ENCODE measurements around the gene PTCD3. TPM values are rescaled to one million over a fixed set of nuclear protein-coding genes. Genes with fewer than 3 reads are reported as not detected.

The PTCD3 gene
- polyA plus RNA-seq, 4 donors, result 105 to 147 (median 134) TPM

DNA sequence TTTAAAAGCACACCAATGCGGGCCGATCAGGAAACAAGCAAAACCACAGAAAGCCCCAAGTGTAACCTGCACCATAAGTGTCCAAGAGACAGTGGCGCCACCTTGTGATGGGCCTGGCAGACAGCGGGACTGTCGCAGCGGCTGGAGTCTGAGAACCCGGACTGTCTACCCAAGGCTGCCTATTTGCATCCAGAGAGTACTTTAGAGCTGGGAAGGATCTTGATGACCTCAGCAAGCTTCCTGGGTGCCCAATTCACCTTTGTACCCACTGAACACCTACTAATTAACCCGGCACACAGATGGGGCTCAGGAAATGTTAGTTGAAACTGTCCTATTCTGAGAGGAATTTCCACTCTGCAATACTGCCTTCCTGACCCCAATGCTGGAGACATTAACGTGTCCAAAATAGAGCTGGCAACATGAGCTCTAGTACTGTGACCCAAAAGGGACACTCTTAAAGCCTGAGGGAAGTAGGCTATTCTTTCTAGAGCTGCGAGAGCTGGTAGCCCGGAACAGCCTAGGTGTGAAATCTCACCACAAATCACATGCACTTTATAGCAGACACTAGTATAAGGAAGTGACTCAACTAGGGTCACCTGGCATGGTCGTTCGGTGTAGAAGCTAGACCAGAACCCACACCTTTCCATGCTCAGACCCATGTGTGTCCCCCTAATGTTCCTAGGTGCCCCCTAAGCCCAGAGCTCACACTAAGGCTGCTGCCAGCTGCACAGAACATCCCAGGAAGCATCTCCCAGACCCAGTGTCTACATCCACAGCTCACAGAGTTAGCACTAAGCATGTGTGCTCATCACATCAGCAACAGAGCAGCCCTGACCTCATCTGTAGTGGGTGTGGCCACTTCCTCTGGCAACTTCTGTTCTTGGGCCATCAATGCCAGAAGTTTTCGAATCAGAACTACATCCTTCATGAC is 25.8 kb upstream of the PTCD3 start:
- peak in 2 of 4 donors; percentile 29 to 48 for DNase-seq (ENCODE audit: low read depth in 4 of 4, low spot score in 3 of 4)

DNA sequence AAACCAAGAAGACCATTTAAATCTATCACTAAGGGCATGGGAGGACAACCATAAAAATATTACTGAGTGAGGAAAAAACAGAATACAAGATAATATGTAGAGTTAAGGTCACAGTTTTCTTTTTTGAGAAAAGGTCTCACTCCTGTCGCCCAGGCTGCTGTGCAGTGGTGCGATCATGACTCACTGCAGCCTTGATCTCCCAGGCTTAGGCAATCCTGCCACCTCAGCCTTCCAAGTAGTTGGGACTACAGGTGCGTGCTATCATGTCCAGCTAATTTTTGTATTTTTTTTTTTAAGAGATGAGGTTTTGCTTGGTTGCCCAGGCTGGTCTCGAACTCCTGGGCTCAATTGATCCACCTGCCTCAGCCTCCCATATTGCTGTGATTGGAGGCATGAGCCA is 24.3 kb upstream of the PTCD3 start:
- no peak for DNase-seq (ENCODE audit: low read depth in 4 of 4, low spot score in 3 of 4)

DNA sequence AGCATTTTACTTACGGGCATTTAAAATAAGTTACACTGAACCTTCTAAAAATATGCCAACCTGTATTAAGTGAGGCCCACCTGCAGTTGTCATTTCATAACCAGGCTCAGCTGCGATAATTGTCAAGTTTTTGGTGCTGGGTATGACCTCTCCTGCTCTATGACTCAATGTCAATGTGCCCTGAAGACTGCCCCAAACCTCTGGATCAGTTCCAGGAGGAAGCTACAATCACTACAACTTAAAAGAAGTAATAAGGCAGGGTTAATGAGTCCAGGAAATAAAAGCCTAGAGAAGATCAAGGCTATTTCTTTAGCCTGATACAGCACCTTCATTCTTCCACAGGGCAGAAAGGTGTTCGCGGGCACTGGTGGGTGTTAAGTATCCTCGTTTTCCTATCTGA is 23.3 kb upstream of the PTCD3 start:
- no peak for DNase-seq (ENCODE audit: low read depth in 4 of 4, low spot score in 3 of 4)

DNA sequence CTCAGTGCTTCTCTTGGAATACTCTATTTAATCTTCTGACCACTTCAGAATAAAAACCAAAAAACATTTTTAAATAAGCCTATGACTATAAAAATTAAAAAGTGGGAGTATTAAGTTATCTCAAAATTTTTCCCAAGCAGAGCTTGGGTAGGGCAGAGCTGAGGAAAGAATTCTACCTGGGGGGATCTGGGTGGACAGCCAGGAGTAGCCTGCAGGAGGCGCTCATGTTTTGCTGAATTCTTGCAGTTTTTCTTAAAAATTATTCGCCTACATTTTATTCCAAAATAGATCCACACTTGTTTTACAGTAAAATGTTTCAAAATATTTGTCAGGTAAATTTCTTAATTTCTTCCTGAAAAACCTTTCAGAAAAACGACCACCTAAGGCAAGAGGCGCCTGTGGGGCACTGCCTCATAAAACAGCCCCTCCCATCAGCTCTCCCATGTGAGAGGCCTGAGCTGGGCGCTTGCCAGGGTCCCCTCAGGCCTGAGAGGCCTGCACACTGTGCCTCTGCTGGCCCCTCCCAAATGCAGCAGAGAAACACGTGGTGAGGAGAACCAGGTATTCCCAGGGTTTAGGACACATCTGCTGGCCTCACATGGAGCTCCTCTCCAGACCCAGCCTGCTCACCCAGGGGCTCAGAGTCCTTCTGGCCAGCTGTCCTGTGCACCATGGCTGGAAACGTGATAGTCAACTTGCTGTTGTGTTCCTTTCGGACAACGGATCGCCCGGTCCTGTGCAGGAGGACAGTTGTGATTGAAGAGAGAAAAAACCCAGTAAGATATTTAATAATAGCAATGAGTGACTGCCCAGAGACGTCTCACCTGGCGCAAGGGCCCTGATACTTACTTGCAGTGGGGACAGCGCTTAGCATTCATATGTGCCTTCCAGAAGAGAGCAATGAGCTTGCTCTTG is 17.8 kb upstream of the PTCD3 start:
- DNase-seq (ENCODE audit: low read depth in 4 of 4, low spot score in 3 of 4), result no peak

DNA sequence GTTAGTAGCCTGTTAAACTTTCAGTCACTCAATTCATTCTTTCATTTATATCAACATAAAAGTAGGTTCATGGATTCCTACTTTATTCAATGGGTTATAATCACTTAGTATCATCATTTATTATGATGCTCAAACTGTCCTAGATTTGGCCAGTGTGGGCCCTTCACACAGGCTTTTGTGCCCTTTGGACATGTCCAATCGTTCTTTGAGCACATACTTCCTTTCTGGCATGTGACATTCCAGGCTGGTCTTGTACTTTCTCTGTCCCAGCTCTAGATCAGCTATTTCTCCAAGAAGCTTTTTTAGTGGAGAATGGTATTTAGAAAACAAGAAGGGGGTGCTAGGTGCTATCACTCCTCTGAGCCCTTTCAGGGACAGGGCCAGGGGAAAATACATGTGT is 11.8 kb upstream of the PTCD3 start:
- no peak for DNase-seq (ENCODE audit: low read depth in 4 of 4, low spot score in 3 of 4)

DNA sequence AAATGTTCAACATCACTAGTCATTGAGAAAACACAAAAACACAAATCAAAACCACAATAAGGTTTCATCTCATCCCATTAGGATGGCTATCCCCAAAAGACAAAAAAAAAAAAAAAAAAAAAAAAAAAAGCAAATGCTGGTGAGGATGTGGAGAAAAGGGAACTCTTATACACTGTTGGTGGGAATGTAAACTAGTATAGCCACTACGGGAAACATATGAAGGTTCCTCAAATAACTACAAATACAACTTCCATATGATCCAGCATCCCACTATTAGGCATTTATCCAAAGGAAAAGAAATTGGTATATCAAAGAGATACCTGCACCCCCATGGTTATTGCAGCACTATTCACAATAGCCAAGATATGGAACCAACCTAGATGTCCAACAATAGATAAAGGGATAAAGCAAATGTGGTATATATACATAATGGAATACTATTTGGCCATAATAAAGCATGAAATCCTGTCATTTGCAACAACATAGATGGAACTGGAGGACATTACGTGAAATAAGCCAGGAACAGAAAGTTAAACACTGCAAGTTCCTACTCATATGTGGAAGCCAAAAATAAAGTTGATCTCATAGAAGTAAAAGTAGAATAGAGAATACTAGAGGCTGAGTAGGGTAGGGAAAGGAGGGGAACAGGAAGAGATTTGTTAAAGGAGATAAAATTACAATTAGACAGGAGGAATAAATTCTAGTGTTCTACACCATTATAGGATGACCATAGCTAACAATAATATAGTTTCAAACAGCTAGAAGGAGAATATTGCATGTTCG is 8.7 kb upstream of the PTCD3 start:
- DNase-seq (ENCODE audit: low read depth in 4 of 4, low spot score in 3 of 4), result no peak

DNA sequence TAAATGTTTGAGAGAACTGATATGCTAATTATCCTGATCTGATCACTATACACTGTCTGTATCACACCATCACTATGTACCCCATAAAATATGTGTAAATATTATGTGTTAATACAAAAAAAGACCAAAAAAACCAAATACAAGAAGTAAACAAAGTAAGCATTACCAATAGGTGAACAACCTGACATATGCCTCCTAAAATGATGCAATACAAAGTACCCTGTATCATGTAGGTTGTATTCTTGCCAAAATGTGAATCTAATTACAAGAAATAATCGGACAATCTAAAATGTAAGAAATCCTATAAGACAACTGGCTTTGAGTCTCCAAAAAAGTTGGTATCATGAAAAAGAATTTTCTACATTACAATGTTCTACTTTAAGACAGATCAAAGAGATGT is 8.1 kb upstream of the PTCD3 start:
- no peak for DNase-seq (ENCODE audit: low read depth in 4 of 4, low spot score in 3 of 4)

DNA sequence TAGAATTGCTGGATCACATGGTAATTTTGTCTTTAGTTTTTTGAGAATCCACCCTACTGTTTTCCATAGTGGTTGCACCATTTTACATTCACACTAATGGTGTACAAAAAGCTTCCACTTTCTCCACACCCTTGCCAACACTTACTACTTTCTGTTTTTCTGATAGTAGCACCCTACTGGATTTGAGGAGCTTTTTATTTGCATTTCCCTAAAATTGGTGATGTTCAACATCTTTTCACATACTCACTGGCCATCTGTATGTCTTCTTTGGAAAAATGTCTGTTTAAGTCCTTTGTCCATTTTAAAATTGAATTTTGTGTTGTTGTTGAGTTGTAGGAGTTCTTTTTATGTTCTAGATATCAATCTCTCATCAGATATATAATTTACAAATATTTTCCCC is 3.9 kb upstream of the PTCD3 start:
- no peak for DNase-seq (ENCODE audit: low read depth in 4 of 4, low spot score in 3 of 4)

DNA sequence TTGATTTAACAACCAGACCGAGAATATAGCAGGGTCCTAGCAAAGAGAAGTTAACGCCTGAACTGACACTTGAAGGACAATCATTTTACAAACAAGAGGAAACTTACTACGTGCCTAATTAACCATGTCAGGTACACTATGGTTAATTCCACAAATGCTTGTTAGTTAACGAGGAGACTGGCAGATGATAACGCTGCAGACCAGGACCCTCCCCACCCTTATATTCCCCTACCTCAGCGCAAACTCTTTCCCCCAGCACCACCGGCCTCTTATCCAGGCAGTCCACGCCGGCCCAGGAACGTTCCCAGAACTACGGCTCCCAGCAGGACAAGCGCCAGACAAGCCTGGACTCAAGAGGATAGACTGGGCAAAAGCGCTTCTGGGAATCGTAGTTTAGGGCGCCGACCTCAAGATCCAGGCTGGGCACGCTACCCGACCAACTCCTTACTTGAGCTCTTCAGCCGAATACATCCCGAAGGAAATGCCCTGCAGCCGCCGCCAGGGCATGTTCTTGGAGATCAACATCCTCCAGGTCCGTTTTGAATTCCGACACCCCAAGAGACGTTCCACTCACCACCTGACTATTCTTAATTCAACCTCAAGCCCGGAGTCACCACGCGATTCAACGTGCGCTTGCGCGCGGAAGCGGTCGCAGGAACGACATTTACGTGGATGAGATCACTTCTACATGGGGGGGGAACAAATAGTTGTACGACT is 625 bp upstream of the PTCD3 start, which contains the start of gene POLR1A:
TSS of gene POLR1A (minus strand) at position 635 of the 717 bp plus-strand sequence. CDS start at position 525, 110 bp downstream.
- peak; percentile 87 to 90 (median 88) for DNase-seq (ENCODE audit: low read depth in 4 of 4, low spot score in 3 of 4)

DNA sequence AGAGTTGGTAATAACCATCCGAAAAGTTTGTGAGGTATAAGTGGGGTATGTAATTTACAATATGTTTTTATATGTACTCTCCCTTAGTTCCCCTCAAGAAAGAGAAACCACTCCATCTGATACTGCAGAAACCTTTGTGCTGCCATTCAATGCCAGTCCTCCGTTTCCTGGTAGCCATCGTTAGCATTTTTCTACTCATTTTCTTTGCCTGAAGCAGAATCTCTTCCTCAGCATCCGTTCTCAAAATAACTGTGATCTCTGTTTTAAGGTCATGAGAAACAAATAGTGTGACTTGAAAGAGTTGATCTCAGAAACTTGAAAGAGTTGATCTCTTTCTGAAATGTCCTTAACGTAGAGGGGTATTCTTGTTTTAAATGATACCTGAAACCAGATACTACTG is 996 bp downstream of the PTCD3 start:
- DNase-seq (ENCODE audit: low read depth in 4 of 4, low spot score in 3 of 4), result no peak

DNA sequence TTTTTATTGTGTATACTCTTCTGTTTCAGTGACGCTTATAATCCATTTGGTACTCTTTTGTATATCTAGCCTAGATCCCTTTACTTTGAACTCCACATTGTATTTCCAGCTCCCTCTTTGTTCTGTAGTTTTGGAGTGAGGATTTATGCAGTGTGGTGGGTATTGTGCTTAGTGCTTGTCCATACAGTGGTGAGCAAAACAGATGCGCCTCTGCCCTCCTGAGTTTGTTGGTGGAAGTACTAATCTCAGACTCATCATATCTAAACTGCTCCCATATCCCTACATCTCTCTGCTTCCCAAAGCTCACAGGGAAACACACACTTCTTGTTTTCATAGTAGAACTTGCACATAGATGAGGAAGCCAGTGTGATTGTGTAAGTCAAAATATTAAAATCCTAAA is 12.1 kb downstream of the PTCD3 start:
- DNase-seq (ENCODE audit: low read depth in 4 of 4, low spot score in 3 of 4), result no peak

DNA sequence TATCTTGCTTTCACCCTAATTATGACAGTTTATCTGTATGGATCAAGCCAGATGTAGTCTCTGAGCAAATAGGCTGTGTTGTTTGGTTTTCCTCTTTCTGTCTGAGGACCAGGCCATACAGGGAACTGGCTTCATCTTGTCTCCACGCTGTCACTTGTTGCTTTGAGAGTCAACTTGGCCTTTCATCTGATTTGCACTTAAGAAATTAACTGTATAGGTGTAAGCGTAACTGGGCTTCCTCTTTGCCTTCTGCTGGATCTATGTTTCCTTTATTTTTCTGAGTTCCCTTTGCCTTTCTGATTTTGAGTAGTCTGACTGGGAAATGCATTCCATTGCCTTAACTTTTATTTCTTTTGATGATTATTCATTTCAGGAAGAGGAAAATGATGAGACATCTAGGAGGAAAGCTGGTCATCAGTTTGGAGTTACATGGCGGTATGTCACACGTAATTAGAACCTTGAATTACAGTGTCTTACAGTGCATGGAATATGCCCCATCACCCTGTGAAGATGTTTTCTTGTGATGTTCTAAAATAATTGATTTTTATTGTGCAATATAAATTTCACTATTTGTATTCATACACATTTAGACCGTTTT is 17.4 kb downstream of the PTCD3 start:
- no peak for DNase-seq (ENCODE audit: low read depth in 4 of 4, low spot score in 3 of 4)

DNA sequence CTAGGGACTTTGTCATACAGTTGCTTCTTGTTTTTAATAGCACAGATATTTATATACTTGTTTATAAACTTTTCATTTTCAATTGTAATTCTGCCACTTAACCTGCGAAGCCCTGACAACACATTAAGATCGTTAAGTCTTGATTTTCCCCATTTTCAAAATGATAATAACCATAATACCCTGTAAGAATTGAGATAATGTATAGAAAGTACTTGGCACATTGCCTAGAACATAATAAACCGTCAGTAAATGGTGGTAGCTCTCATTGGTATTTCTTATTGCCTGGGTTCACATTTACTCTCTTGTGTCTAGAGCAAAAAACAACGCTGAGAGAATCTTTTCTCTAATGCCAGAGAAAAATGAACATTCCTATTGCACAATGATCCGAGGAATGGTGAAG is 18.6 kb downstream of the PTCD3 start:
- DNase-seq (ENCODE audit: low read depth in 4 of 4, low spot score in 3 of 4), result no peak

DNA sequence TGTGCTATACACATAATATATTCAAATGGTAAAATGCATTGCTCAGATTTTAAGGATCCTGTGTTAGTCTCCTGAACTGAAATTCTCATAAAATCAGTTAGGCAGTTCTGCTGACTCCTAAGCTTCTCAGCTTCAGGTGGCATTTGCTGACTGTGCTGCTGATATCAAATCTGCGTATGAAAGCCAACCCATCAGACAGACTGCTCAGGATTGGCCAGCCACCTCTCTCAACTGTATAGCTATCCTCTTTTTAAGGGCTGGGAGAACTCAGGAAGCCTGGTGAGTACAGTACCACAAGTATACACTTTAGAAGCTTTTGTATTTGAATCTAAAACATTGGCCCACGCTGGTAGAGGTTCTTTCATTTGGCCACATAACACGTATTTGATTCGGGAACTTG is 28.7 kb downstream of the PTCD3 start:
- no peak for DNase-seq (ENCODE audit: low read depth in 4 of 4, low spot score in 3 of 4)

DNA sequence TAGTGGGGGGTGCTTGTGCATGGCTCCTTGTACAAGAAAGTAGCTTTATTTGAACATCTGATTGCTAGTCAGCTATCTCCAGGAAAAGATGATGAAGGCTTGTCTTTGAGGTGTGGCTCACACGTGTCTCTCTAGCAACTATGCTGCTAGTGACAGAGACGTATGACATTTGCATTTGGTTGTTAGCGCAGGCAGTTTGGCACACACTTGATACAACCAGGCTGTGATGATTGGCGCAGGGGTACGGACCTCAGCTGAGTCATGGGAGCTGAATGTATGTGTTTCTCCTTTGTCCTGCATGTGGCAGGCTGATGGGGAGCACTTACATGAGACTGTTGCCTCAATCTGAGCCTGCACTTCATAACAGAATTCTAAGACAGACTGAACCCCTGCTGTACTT is 29.6 kb downstream of the PTCD3 start:
- DNase-seq (ENCODE audit: low read depth in 4 of 4, low spot score in 3 of 4), result no peak

DNA sequence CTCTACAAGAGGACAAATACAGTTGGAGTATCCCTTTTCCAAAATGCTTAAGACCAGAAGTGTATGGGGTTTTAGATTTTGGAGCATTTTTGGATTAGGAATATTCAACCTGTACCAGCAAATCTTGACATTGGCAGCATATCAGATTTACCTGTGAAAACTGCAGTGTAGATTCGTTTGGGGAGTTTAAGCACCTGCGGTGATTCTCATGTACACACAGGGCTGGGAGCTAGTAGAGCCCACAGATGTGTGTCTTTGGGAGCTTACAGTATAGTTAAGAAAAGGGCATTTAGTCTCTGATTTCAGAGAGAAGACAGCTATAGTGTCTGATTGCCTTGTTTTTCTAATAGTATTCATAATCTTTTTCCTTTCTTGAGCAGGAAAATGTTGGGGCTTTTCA is 30.1 kb downstream of the PTCD3 start:
- DNase-seq (ENCODE audit: low read depth in 4 of 4, low spot score in 3 of 4), result no peak

DNA sequence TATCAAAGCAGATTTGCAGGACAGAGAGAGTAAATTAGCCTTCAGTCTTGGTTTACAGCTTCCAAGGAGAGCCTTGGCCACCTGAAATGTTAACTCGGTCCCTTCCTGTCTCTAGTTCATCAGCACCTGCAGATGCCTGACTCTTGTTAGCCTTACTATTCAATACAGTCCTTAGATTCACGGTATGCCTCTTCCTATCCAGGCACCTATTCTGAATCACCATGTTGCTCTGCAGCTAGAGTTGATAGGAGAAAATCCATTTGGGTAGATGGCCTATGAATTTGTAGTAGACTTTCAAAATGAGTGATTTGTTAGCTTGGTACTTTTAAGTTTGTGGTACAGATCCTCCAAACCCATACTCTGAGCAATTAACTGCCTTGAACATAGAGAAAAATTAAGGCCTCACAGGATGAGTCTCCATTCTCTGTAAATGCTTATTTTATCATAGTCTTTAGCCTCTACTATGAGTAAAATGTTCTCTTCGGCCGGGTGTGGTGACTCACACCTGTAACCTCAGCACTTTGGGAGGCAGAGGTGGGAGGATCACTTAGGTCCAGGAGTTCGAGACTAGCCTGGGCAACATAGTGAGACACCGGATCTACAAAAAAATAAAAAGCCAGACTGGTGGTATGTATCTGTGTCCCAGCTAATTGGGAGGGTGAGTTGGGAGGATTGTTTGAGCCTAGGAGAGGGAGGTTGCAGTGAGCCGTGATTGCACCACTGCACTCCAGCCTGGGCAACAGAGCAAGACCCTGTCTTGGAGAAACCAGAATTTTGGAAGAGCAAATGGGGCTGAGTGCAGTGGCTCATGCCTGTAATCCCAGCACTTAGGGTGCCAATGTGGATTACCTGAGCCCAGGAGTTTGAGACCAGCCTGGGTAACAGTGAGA is 32.9 kb downstream of the PTCD3 start:
- no peak for DNase-seq (ENCODE audit: low read depth in 4 of 4, low spot score in 3 of 4)

DNA sequence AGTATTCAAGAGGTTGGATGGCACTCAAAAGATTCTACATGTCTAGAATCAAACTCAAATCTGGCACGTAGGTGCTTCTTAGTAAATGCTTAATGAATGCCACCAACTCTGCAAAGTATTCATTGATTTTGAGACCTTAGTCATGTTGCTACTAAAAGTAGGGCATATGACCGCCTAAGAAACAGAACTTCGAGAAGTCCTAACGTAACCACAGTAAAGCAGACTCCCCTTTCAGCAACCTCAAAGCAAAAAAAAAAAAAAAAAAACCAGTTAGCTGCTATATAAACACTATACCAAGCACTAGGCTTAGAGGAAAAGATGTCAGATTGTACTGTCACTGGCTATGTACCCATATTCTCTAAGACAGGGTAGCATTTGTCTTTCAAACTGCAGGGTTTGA is 33.9 kb downstream of the PTCD3 start:
- no peak for DNase-seq (ENCODE audit: low read depth in 4 of 4, low spot score in 3 of 4)

DNA sequence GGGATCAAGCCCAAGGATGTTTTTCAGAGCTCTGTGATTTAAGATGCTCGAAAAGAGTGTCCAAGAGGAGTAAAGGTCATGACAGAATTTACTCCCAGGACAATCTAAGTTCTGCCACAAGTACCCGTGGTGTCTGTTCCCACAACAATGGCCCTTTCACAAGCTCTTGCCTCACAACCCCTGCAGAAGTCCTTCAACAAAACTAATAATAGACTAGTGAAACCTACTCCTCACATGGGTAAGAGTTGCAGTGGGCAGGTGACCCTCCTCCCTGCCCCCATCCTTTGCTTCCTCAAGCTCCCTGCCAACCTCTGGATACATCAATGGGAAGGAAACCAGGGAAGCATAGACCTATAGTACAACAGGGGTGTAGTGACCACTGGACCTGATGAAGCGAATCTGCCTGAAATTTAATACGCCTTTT is 34.9 kb downstream of the PTCD3 start:
- peak in 3 of 4 donors; percentile 2 to 49 (median 3) for DNase-seq (ENCODE audit: low read depth in 4 of 4, low spot score in 3 of 4)
